CD4-positive, alpha-beta T cell treated with Interleukin-15 for 4 hours (primary cell): Measurements from ENCODE around the gene CCDC102A.
A peak's percentile ranks its signal among the peaks of the same experiment; 100 is the strongest.

Experiments
- DNase-seq: peaks from one replicate; pipeline ENCODE4 v3.0.0-alpha.2; 2020; ENCODE audit warnings: low spot score

The CCDC102A gene

GRCh38 chr16:57477531-57478202 is 58.7 kb downstream of the CCDC102A start:
- DNase-seq, result no peak

- no peak for DNase-seq
These were observed 59.6 kb downstream of the CCDC102A start for GRCh38 chr16:57476546-57477410.

GRCh38 chr16:57475711-57476339 is 60.5 kb downstream of the CCDC102A start:
- peak; percentile 70 for DNase-seq

GRCh38 chr16:57474671-57475661 is 61.4 kb downstream of the CCDC102A start:
- DNase-seq, result no peak

- DNase-seq, result no peak
These were observed 62.5 kb downstream of the CCDC102A start for GRCh38 chr16:57473906-57474305.

GRCh38 chr16:57473176-57473840 is 63.1 kb downstream of the CCDC102A start:
- DNase-seq, result no peak

- DNase-seq, result no peak
These were observed 63.7 kb downstream of the CCDC102A start for GRCh38 chr16:57472665-57473060.

- DNase-seq, result no peak
These were observed 64.3 kb downstream of the CCDC102A start for GRCh38 chr16:57471852-57472664.

- DNase-seq, result no peak
These were observed 65.2 kb downstream of the CCDC102A start for GRCh38 chr16:57471209-57471608.

GRCh38 chr16:57470711-57471110 is 65.7 kb downstream of the CCDC102A start:
- no peak for DNase-seq

- no peak for DNase-seq
These were observed 66.4 kb downstream of the CCDC102A start for GRCh38 chr16:57469917-57470470.

GRCh38 chr16:57469046-57469445 is 67.3 kb downstream of the CCDC102A start:
- no peak for DNase-seq

GRCh38 chr16:57468346-57468745 is 68.0 kb downstream of the CCDC102A start:
- DNase-seq, result no peak

- no peak for DNase-seq
These were observed 71.8 kb downstream of the CCDC102A start for GRCh38 chr16:57464523-57464922.

GRCh38 chr16:57462978-57463362 is 73.4 kb downstream of the CCDC102A start:
- DNase-seq, result no peak

- peak; percentile 94 for DNase-seq
These were observed 74.0 kb downstream of the CCDC102A start, which contains the start of gene POLR2C for GRCh38 chr16:57462209-57462977. TSS of gene POLR2C (plus strand) at chr16:57462679. CDS start at chr16:57462725, 46 bp downstream.
